Kidney epithelial cell (primary cell): ENCODE results near the gene LAMA4. TPM values are rescaled to one million over a fixed set of nuclear protein-coding genes. Genes with fewer than 3 reads are reported as not detected.
"Not testable (repeated sequence)": the region's sequence is repeated elsewhere in the genome, so short reads cannot be mapped to it uniquely, and the experiment has no call there.

Experiments
- DNase-seq: peaks from one replicate; pipeline ENCODE4 v3.0.0-alpha.2; 2010; ENCODE audit warnings: low read depth
- H3K27me3 ChIP-seq: 2 replicates; pipeline ENCODE4 v1.6.0; 2011; ENCODE audit warnings: low read length; ENCODE audit not compliant: control insufficient read depth, insufficient read depth
- H3K36me3 ChIP-seq: 2 replicates; pipeline ENCODE4 v1.5.1; 2011; ENCODE audit warnings: low read length; ENCODE audit not compliant: control insufficient read depth, insufficient read depth
- H3K4me3 ChIP-seq: 2 replicates; pipeline ENCODE4 v1.5.1; 2011; ENCODE audit warnings: low read depth, mild to moderate bottlenecking, control low read depth, low read length
- total RNA-seq: library from RNA; depleted of rRNA; stranded (reverse); fragments of >200 nt; gene quantifications from 2 replicates; pipeline ENCODE4 v1.2.3, GENCODE V29; 2015
- TF ChIP-seq, protein P1 (sequence below): IDR thresholded peaks from 2 replicates; pipeline ENCODE4 v1.5.1; 2011; ENCODE audit warnings: mild to moderate bottlenecking, moderate library complexity, low read length, control low read depth, inconsistent platforms; ENCODE audit not compliant: insufficient read depth, poor library complexity, severe bottlenecking

LAMA4 gene
- total RNA-seq, 1 donor from 2014 or later = 5.6 TPM

DNA sequence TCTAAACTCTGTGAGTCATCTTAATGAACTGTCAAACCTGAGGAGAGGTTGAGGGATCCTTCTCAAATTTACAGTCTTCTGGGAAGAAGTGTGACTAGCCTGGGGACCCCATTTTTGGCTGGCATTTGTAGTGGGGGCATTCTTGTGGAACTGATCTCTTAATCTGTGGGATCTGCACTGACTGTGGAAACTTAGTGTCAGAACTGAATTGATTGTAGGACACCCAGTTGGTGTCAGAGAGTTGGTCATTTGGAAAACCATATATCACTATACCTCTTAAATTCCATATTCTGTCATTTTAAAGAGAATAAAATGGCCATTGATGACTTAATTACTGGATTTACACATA lies 48.3 kb downstream of the LAMA4 start:
- Histone ChIP-seq H3K27me3 (no peaks in the 10 kb centered on the region), H3K36me3 (no peaks in the 10 kb centered on the region), H3K4me3 (no peak overlapping the region)
- TF ChIP-seq, protein P1, sequence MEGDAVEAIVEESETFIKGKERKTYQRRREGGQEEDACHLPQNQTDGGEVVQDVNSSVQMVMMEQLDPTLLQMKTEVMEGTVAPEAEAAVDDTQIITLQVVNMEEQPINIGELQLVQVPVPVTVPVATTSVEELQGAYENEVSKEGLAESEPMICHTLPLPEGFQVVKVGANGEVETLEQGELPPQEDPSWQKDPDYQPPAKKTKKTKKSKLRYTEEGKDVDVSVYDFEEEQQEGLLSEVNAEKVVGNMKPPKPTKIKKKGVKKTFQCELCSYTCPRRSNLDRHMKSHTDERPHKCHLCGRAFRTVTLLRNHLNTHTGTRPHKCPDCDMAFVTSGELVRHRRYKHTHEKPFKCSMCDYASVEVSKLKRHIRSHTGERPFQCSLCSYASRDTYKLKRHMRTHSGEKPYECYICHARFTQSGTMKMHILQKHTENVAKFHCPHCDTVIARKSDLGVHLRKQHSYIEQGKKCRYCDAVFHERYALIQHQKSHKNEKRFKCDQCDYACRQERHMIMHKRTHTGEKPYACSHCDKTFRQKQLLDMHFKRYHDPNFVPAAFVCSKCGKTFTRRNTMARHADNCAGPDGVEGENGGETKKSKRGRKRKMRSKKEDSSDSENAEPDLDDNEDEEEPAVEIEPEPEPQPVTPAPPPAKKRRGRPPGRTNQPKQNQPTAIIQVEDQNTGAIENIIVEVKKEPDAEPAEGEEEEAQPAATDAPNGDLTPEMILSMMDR = no peak
- no peak for DNase-seq

- Histone ChIP-seq H3K27me3 (no peaks in the 10 kb centered on the region), H3K4me3 (no peak overlapping the region), H3K36me3 (no peaks in the 10 kb centered on the region)
- TF ChIP-seq, protein P1 = no peak
- no peak for DNase-seq
Observed at GRCh38 chr6:112205427-112206109, 48.8 kb downstream of the LAMA4 start.

DNA sequence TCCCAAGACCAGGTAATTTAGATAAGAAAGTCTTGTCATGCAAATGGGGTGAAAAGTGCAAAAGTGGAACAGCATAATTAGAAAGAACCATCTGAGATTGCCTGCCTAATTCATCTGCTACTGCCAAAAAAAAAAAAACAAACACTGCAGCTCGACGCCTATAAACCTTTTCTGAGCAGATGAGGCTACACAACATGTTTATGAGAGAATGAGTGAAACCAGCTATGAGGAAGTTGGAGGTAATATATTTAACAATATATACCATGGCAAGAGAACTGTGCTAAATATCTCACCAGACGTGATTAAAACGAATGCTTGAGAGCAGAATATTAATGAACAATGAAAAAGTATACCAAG lies 50.0 kb downstream of the LAMA4 start:
- Histone ChIP-seq H3K36me3 (no peaks in the 10 kb centered on the region), H3K27me3 (no peaks in the 10 kb centered on the region), H3K4me3 (no peak overlapping the region)
- DNase-seq = no peak
- TF ChIP-seq, protein P1 = no peak

- DNase-seq = peak; percentile 72
- TF ChIP-seq, protein P1 = no peak
- no peak overlapping the region for H3K4me3 ChIP-seq
- H3K27me3 ChIP-seq = no peaks in the 10 kb centered on the region
- H3K36me3 ChIP-seq = no peaks in the 10 kb centered on the region
Observed at GRCh38 chr6:112203577-112204349, 50.6 kb downstream of the LAMA4 start.

GRCh38 chr6:112202639-112203341 lies 51.6 kb downstream of the LAMA4 start:
- H3K27me3 ChIP-seq = no peaks in the 10 kb centered on the region
- no peak for DNase-seq
- TF ChIP-seq, protein P1 = no peak
- H3K36me3 ChIP-seq = no peaks in the 10 kb centered on the region
- H3K4me3 ChIP-seq = no peak overlapping the region

GRCh38 chr6:112200185-112200914 lies 54.0 kb downstream of the LAMA4 start:
- not testable (repeated sequence) for DNase-seq, H3K4me3 ChIP-seq, H3K36me3 ChIP-seq, H3K27me3 ChIP-seq
